Panc1 (cell line): ENCODE data around the gene PRXL2B. TPM values are rescaled to one million over a fixed set of nuclear protein-coding genes. Genes with fewer than 3 reads are reported as not detected.

Experiments
- ATAC-seq: fragments of 200-7000 bp; cut with Tn5 transposase; 2 replicates; pipeline ENCODE4 v1.9.1; 2020; ENCODE audit warnings: mild to moderate bottlenecking, moderate library complexity
- BruUV-seq: library from RNA; stranded (reverse); fragments of 400-500 nt; replicated peaks from 2 replicates; lab custom pipeline; 2021; lab: Mats Ljungman, UMichigan
- CTCF ChIA-PET: fragments of 300-600 bp; sonication (Branson Sonifier 250); formaldehyde crosslinking; loops from one replicate; lab custom pipeline; 2022; ENCODE audit warnings: antibody characterized with exemption; lab: Charles Lee
- POLR2A ChIA-PET: fragments of 300-600 bp; sonication (Branson Sonifier 250); formaldehyde crosslinking; loops from one replicate; lab custom pipeline; 2022; ENCODE audit warnings: antibody characterized with exemption; lab: Charles Lee
- DNase-seq: peaks from one replicate; pipeline ENCODE4 v3.0.0-alpha.2; 2010; ENCODE audit warnings: low read depth, low spot score
- H3K27ac ChIP-seq: 2 replicates; pipeline ENCODE4 v1.5.1; 2011; ENCODE audit warnings: mild to moderate bottlenecking, low read length, inconsistent platforms
- H3K27me3 ChIP-seq: fragments of 200-500 bp; sonication (Bioruptor generic); 2 replicates; pipeline ENCODE4 v1.6.0; 2014; ENCODE audit warnings: low read length, inconsistent platforms; ENCODE audit not compliant: control insufficient read depth, insufficient read depth
- H3K36me3 ChIP-seq: fragments of 200-500 bp; sonication (Bioruptor generic); 2 replicates; pipeline ENCODE4 v1.5.1; 2014; ENCODE audit warnings: inconsistent platforms, mild to moderate bottlenecking, low read length, moderate library complexity; ENCODE audit not compliant: control insufficient read depth, insufficient read depth
- H3K4me1 ChIP-seq: 2 replicates; pipeline ENCODE4 v1.5.1; 2011; ENCODE audit warnings: inconsistent platforms, mild to moderate bottlenecking, low read length, moderate library complexity; ENCODE audit not compliant: control insufficient read depth, insufficient read depth
- H3K4me3 ChIP-seq, 2 experiments: 2 replicates each; pipeline ENCODE4 v1.5.1; 2011 to 2012; ENCODE audit warnings: low read depth in 2 of 2, low read length in 2 of 2, mild to moderate bottlenecking in 2 of 2, inconsistent platforms in 1 of 2, moderate library complexity in 1 of 2
- H3K9me3 ChIP-seq: fragments of 200-500 bp; sonication (Bioruptor generic); 2 replicates; pipeline ENCODE4 v1.5.1; 2014; ENCODE audit warnings: low read depth, mild to moderate bottlenecking, inconsistent platforms, low read length, moderate library complexity; ENCODE audit not compliant: control insufficient read depth, insufficient read depth
- POLR2AphosphoS5 ChIP-seq: IDR thresholded peaks from 2 replicates; pipeline ENCODE4 v1.6.1; 2012; ENCODE audit warnings: mild to moderate bottlenecking, low read depth, low read length, moderate library complexity
- SIN3A ChIP-seq: IDR thresholded peaks from 2 replicates; pipeline ENCODE4 v1.6.1; 2012; ENCODE audit warnings: low read depth, mild to moderate bottlenecking, low read length, moderate library complexity, borderline replicate concordance; ENCODE audit not compliant: insufficient read depth
- TCF7L2 ChIP-seq: IDR thresholded peaks from 2 replicates; pipeline ENCODE4 v1.6.1; 2011; ENCODE audit warnings: mild to moderate bottlenecking, low read depth, low read length, inconsistent platforms
- in situ Hi-C: cut with HindIII; loops from 2 replicates; pipeline ENCODE4 v1.10.0; 2016; ENCODE audit warnings: low sequenced_read_pairs, low pct_unique_long_range_greater_than_20kb
- intact Hi-C: fragments of 100-400 bp; cut with micrococcal nuclease; formaldehyde crosslinking; loops from one replicate; pipeline ENCODE4 v1.10.0; 2022; ENCODE audit not compliant: unreplicated experiment
- total RNA-seq: library from RNA; stranded (reverse); gene quantifications from one replicate; pipeline ENCODE4 v1.2.1, GENCODE V29; 2021; ENCODE audit not compliant: unreplicated experiment
- TF ChIP-seq, protein P1 (sequence below), 2 experiments: IDR thresholded peaks; 2 replicates each; pipeline ENCODE4 v1.6.1; 2011 to 2012; ENCODE audit warnings: low read depth in 2 of 2, control low read depth in 1 of 2, low read length in 1 of 2, mild to moderate bottlenecking in 1 of 2, moderate library complexity in 1 of 2; ENCODE audit not compliant: insufficient read depth in 1 of 2
- TF ChIP-seq, protein P2 (sequence below): fragments of 450-650 bp; IDR thresholded peaks from 2 replicates; pipeline ENCODE4 v1.5.1; 2017; ENCODE audit warnings: mild to moderate bottlenecking

Gene PRXL2B
- total RNA-seq, 1 experiment from 2014 or later: 17.0 TPM

DNA sequence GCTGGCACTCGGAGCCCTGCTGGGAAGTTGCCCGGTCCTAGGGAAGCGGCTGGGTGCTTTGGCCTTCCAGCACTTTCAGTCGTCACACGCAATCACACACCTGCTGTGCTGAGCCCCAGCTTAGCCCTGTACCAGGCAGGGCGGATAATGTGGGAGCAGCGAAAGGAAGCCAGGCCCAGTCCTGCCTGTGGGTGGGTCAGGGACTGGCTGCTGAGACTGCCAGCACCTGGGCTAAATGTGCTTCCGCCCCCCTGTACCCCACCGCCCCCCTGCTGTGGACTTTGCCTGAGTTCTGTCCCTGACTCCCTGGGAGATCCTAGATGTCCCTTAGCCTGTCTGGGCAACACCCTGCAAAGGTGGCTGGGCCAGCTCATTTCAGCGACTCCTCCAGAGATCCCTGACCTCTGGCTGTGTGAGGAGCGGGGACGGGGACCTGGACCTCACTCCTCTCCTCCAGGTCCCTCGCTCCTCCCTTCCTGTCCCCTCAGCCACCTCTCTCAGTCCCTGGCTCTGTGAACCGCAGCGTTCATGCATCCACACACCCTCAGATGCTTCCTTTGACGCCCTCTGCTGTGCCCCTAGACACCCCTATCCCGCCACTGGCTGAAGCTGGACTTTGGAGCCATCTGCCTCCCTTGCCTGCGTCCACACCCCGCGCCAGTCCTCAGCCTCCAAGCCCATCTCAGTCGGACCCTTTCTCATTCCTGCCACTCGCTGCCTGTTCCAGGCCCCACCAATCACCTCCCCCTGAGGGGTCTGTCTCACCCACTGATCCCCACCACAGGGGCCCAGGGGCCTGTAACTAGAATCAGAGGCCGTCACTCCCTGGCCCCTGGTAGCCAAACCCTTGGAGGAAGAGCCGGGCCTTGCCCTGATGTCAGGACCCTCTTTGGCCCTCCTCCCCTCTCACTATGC is 44.8 kb downstream of the PRXL2B start:
- intact Hi-C loops: no loop called here
- no peaks in the 10 kb centered on the region for H3K9me3 ChIP-seq
- ATAC-seq (no peak), DNase-seq (no peak)
- TF ChIP-seq SIN3A: no peak
- TF ChIP-seq, protein P1, sequence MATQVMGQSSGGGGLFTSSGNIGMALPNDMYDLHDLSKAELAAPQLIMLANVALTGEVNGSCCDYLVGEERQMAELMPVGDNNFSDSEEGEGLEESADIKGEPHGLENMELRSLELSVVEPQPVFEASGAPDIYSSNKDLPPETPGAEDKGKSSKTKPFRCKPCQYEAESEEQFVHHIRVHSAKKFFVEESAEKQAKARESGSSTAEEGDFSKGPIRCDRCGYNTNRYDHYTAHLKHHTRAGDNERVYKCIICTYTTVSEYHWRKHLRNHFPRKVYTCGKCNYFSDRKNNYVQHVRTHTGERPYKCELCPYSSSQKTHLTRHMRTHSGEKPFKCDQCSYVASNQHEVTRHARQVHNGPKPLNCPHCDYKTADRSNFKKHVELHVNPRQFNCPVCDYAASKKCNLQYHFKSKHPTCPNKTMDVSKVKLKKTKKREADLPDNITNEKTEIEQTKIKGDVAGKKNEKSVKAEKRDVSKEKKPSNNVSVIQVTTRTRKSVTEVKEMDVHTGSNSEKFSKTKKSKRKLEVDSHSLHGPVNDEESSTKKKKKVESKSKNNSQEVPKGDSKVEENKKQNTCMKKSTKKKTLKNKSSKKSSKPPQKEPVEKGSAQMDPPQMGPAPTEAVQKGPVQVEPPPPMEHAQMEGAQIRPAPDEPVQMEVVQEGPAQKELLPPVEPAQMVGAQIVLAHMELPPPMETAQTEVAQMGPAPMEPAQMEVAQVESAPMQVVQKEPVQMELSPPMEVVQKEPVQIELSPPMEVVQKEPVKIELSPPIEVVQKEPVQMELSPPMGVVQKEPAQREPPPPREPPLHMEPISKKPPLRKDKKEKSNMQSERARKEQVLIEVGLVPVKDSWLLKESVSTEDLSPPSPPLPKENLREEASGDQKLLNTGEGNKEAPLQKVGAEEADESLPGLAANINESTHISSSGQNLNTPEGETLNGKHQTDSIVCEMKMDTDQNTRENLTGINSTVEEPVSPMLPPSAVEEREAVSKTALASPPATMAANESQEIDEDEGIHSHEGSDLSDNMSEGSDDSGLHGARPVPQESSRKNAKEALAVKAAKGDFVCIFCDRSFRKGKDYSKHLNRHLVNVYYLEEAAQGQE (IDR thresholded peaks at IDR 0.05; ENCODE audit: insufficient read depth in 1 of 2, low read depth in 2 of 2, low read length in 1 of 2): no peak
- no TSS peak for BruUV-seq
- POLR2A ChIA-PET: no interaction called here
- in situ Hi-C loops: no loop called here
- no peak overlapping the region for H3K27ac ChIP-seq
- H3K27me3 ChIP-seq: peaks cover 15% of the 10 kb centered on the region
- peaks cover 4% of the 10 kb centered on the region; the same call in 1 of the 2 replicates for H3K4me1 ChIP-seq
- H3K4me3 ChIP-seq: no peak overlapping the region
- H3K36me3 ChIP-seq: no peaks in the 10 kb centered on the region
- CTCF ChIA-PET: no interaction called here

DNA sequence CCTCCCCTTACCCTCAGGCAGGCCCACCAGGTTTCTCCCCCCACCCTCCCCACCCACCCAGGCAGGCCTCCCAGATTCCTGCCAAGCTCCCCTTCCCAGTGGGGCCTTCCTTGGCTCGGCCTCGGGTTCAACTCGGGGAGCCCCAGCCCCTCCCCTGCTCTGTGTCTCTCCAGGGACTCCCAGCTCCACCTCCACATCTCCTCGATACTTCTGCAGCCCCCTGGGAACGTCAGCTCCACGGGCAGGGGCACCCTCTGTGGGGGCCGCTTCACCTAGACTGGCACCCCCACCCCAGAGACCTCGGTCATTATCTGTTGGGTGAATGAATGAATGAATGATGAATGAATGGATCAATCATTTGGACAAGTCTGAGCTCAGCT is 45.5 kb downstream of the PRXL2B start:
- peaks cover 9% of the 10 kb centered on the region for H3K27me3 ChIP-seq
- H3K36me3 ChIP-seq: no peaks in the 10 kb centered on the region
- peaks cover 5% of the 10 kb centered on the region; the same call in 1 of the 2 replicates for H3K9me3 ChIP-seq
- TF ChIP-seq, protein P1 (IDR thresholded peaks at IDR 0.05; ENCODE audit: insufficient read depth in 1 of 2, low read depth in 2 of 2, low read length in 1 of 2): no peak
- TF ChIP-seq, protein P2, sequence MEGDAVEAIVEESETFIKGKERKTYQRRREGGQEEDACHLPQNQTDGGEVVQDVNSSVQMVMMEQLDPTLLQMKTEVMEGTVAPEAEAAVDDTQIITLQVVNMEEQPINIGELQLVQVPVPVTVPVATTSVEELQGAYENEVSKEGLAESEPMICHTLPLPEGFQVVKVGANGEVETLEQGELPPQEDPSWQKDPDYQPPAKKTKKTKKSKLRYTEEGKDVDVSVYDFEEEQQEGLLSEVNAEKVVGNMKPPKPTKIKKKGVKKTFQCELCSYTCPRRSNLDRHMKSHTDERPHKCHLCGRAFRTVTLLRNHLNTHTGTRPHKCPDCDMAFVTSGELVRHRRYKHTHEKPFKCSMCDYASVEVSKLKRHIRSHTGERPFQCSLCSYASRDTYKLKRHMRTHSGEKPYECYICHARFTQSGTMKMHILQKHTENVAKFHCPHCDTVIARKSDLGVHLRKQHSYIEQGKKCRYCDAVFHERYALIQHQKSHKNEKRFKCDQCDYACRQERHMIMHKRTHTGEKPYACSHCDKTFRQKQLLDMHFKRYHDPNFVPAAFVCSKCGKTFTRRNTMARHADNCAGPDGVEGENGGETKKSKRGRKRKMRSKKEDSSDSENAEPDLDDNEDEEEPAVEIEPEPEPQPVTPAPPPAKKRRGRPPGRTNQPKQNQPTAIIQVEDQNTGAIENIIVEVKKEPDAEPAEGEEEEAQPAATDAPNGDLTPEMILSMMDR: no peak
- no peak for TF ChIP-seq POLR2AphosphoS5
- no peak for TF ChIP-seq SIN3A
- no peak for TF ChIP-seq TCF7L2
- ChIA-PET POLR2A (no interaction called here), CTCF (interaction anchor here (0.6 kb wide), 1 partner anchor 12 kb away, joined by 7 read pairs; no protein-coding TSS in a partner anchor)
- ATAC-seq (no peak), DNase-seq (no peak)
- intact Hi-C loops (no loop called here), in situ Hi-C loops (no loop called here)
- no peak overlapping the region for H3K27ac ChIP-seq
- H3K4me1 ChIP-seq: peaks cover 4% of the 10 kb centered on the region; the same call in 1 of the 2 replicates
- no peak overlapping the region for H3K4me3 ChIP-seq
- BruUV-seq: no TSS peak
